ENCODE results near the gene SLC3A2. TPM values are rescaled to one million over a fixed set of nuclear protein-coding genes. Genes with fewer than 3 reads are reported as not detected.

SLC3A2 gene
- total and polyA plus RNA-seq, 4 donors = 34.3 to 59.5 (median 51.0) TPM

DNA sequence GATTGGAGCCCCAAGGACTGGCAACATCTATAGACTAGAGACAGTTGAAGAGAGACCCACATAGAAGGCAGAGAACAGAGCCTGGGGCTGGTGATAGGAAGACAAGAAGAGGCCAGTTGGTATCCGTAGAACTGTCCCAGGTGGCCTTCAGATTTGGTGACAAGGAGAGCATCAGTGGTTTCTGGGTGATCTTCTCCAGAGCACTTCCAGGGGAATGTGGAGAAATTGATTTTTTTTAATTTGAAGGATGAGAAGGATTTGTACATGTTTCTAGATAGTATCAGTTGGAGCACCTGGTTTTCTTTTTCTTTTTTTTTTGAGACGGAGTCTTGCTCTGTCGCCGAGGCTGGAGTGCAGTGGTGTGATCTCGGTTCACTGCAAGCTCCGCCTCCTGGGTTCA is 14.8 kb downstream of the SLC3A2 start (continued):
- TF ChIP-seq FOXA1 (IDR thresholded peaks at IDR 0.05) = no peak
- TF ChIP-seq, protein P1, sequence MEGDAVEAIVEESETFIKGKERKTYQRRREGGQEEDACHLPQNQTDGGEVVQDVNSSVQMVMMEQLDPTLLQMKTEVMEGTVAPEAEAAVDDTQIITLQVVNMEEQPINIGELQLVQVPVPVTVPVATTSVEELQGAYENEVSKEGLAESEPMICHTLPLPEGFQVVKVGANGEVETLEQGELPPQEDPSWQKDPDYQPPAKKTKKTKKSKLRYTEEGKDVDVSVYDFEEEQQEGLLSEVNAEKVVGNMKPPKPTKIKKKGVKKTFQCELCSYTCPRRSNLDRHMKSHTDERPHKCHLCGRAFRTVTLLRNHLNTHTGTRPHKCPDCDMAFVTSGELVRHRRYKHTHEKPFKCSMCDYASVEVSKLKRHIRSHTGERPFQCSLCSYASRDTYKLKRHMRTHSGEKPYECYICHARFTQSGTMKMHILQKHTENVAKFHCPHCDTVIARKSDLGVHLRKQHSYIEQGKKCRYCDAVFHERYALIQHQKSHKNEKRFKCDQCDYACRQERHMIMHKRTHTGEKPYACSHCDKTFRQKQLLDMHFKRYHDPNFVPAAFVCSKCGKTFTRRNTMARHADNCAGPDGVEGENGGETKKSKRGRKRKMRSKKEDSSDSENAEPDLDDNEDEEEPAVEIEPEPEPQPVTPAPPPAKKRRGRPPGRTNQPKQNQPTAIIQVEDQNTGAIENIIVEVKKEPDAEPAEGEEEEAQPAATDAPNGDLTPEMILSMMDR (IDR thresholded peaks at IDR 0.05; ENCODE audit: low read depth, low read length, missing input control) = no peak

DNA sequence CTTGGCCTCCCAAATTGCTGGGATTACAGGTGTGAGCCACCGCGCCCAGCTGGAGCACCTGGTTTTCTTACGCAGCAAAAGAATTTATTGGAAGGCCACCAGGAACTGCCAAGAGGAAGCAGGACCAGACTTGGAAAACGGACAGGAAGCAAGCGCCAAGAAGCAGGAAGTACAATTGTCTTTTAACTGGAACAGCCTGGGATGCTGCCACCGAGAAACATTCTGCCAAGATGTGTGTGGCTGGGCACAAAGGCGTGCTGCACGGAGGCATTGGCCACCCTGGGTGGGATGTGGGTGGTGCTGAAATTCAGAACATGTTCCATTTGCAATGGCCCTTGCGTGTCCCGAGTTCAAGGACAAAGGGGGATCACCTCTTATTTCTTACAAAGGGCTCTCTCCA is 15.4 kb downstream of the SLC3A2 start:
- no peak overlapping the region for H3K9ac ChIP-seq (ENCODE audit: low read depth in 1 of 2, low read length in 2 of 2)
- TF ChIP-seq NR2F2 (IDR thresholded peaks at IDR 0.05) (peak; percentile 44), GABPA (IDR thresholded peaks at IDR 0.05 in 1 of 2, conservative IDR thresholded peaks at IDR 0.05 in 1 of 2) (no peak), HNF4A (conservative IDR thresholded peaks at IDR 0.05) (no peak)
- no peaks in the 10 kb centered on the region for H3K36me3 ChIP-seq (ENCODE audit: control insufficient read depth in 4 of 4, insufficient read depth in 3 of 4, low read depth in 1 of 4, low read length in 3 of 4)
- WGBS = 67% methylated on average over 10 of the region's 10 CpGs
- no peak overlapping the region for H3K27ac ChIP-seq (ENCODE audit: low read depth in 1 of 2, low read length in 2 of 2)
- no peak for DNase-seq (ENCODE audit: low spot score)
- H3K4me3 ChIP-seq (ENCODE audit: low read depth in 1 of 3, low read length in 3 of 3) = no peak overlapping the region
- H3K27me3 ChIP-seq (ENCODE audit: control insufficient read depth in 4 of 4, insufficient read depth in 4 of 4, low read length in 3 of 4) = no peaks in the 10 kb centered on the region
- no peaks in the 10 kb centered on the region for H3K4me1 ChIP-seq (ENCODE audit: control insufficient read depth in 4 of 4, insufficient read depth in 4 of 4, low read length in 3 of 4)
- no peaks in the 10 kb centered on the region for H3K9me3 ChIP-seq (ENCODE audit: control insufficient read depth in 4 of 4, low read length in 3 of 4)

DNA sequence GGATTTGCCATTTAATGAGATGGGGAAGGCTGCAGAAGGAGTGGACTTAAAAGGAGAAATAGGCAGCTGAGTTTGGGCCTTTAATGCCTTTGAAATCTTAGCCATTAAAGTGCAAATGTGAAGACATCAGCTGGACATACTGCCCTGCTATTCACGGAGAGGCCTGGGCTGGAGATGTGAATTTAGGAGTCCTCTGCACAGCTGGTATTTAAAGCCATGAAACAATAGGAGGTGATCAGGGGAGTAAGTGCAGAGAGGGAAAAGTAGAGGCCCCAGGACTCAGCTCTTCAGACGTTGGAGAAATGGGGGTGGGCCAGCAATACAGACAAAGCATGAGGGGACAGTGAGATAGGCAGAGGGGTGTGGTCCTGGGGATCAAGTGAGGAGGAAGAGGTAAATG is 16.6 kb downstream of the SLC3A2 start:
- Histone ChIP-seq H3K9me3 (ENCODE audit: control insufficient read depth in 4 of 4, low read length in 3 of 4) (no peaks in the 10 kb centered on the region), H3K9ac (ENCODE audit: low read depth in 1 of 2, low read length in 2 of 2) (no peak overlapping the region), H3K4me1 (ENCODE audit: control insufficient read depth in 4 of 4, insufficient read depth in 4 of 4, low read length in 3 of 4) (no peaks in the 10 kb centered on the region), H3K36me3 (ENCODE audit: control insufficient read depth in 4 of 4, insufficient read depth in 3 of 4, low read depth in 1 of 4, low read length in 3 of 4) (no peaks in the 10 kb centered on the region), H3K27me3 (ENCODE audit: control insufficient read depth in 4 of 4, insufficient read depth in 4 of 4, low read length in 3 of 4) (no peaks in the 10 kb centered on the region), H3K4me3 (ENCODE audit: low read depth in 1 of 3, low read length in 3 of 3) (no peak overlapping the region), H3K27ac (ENCODE audit: low read depth in 1 of 2, low read length in 2 of 2) (no peak overlapping the region)
- 63% methylated on average over 2 of the region's 2 CpGs for WGBS
- no peak for DNase-seq (ENCODE audit: low spot score)
- TF ChIP-seq SP1 (IDR thresholded peaks at IDR 0.05) (no peak), NR2F2 (IDR thresholded peaks at IDR 0.05) (no peak), HNF4G (IDR thresholded peaks at IDR 0.05) (no peak), TAF1 (conservative IDR thresholded peaks at IDR 0.05) (no peak), FOXA2 (IDR thresholded peaks at IDR 0.05) (no peak), EGR1 (IDR thresholded peaks at IDR 0.05; ENCODE audit: low read depth in 2 of 2) (no peak)
- TF ChIP-seq, protein P2, sequence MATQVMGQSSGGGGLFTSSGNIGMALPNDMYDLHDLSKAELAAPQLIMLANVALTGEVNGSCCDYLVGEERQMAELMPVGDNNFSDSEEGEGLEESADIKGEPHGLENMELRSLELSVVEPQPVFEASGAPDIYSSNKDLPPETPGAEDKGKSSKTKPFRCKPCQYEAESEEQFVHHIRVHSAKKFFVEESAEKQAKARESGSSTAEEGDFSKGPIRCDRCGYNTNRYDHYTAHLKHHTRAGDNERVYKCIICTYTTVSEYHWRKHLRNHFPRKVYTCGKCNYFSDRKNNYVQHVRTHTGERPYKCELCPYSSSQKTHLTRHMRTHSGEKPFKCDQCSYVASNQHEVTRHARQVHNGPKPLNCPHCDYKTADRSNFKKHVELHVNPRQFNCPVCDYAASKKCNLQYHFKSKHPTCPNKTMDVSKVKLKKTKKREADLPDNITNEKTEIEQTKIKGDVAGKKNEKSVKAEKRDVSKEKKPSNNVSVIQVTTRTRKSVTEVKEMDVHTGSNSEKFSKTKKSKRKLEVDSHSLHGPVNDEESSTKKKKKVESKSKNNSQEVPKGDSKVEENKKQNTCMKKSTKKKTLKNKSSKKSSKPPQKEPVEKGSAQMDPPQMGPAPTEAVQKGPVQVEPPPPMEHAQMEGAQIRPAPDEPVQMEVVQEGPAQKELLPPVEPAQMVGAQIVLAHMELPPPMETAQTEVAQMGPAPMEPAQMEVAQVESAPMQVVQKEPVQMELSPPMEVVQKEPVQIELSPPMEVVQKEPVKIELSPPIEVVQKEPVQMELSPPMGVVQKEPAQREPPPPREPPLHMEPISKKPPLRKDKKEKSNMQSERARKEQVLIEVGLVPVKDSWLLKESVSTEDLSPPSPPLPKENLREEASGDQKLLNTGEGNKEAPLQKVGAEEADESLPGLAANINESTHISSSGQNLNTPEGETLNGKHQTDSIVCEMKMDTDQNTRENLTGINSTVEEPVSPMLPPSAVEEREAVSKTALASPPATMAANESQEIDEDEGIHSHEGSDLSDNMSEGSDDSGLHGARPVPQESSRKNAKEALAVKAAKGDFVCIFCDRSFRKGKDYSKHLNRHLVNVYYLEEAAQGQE (IDR thresholded peaks at IDR 0.05) = no peak
- TF ChIP-seq, protein P1 (IDR thresholded peaks at IDR 0.05; ENCODE audit: low read depth, low read length, missing input control) = no peak
- TF ChIP-seq, protein P3, sequence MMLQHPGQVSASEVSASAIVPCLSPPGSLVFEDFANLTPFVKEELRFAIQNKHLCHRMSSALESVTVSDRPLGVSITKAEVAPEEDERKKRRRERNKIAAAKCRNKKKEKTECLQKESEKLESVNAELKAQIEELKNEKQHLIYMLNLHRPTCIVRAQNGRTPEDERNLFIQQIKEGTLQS (IDR thresholded peaks at IDR 0.05) = no peak
